OCI-LY7 (cell line): ENCODE data around the gene BOLA3.
A peak's percentile ranks its signal among the peaks of the same experiment; 100 is the strongest.

Experiments used
- CTCF ChIP-seq: fragments of 200-600 bp; sonication (generic); conservative IDR thresholded peaks from 2 replicates; pipeline ENCODE4 v1.5.1; 2014; ENCODE audit warnings: mild to moderate bottlenecking, antibody characterized with exemption, low read length, moderate library complexity, mixed read lengths
- EZH2phosphoT487 ChIP-seq: fragments of 200-600 bp; sonication (generic); IDR thresholded peaks from 2 replicates; pipeline ENCODE4 v1.6.1; 2018; ENCODE audit warnings: low read depth, borderline replicate concordance, mild to moderate bottlenecking, mixed run types, antibody characterized with exemption, low read length, moderate library complexity, mixed read lengths

GRCh38 chr2:74142340-74142739 lies 5.4 kb downstream of the BOLA3 start:
- peak; percentile 70 for TF ChIP-seq CTCF
- TF ChIP-seq EZH2phosphoT487: no peak
